Measurements from ENCODE around the gene SLC7A1.

The SLC7A1 gene

DNA sequence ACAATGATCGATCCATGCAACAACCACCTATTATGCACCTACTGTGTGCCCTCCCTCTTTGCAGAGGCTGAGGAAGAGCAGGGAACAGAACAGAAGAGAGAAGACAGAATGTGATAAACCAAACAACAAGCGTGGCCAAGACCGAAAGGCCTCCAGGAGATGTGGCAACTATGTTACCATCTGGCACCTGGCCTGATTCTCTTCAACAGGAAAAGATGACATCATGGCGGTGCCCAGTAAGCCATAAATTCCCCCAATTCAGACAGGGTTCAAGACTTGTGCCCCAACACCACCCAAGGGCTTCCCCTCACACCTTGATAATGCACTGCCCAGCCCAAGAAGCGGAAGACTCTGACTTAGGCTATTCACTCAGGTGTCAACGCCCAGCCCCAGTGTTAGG lies 44.3 kb downstream of the SLC7A1 start:
- no peak for DNase-seq

DNA sequence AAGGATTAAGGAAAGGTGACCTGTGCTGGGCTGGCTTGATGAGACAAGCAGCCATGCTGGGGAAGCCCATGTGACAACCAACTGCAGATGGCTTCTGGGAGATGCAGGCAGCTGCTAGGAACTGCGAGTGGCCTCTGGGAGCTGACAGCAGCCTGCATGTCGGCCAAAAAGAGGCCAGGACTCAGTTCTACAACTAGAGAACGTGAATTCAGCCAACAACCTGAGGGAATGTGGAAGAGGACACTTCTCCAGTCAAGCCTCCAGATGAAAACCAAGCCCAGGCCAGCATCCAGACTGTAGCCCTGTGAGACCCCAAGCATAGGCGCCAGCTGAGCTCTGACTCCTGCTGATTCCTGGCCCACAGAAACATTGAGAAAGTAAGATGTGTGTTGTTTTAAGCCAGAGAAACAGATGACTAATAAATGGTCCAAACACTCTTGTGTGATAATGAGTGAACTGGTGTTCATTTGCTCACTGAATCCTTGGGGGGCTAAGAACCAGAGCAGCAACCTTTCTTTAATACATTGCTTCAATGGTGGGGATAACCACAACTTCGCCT lies 45.0 kb downstream of the SLC7A1 start:
- DNase-seq: no peak

GRCh38 chr13:29548722-29549121 lies 46.8 kb downstream of the SLC7A1 start:
- no peak for DNase-seq

DNA sequence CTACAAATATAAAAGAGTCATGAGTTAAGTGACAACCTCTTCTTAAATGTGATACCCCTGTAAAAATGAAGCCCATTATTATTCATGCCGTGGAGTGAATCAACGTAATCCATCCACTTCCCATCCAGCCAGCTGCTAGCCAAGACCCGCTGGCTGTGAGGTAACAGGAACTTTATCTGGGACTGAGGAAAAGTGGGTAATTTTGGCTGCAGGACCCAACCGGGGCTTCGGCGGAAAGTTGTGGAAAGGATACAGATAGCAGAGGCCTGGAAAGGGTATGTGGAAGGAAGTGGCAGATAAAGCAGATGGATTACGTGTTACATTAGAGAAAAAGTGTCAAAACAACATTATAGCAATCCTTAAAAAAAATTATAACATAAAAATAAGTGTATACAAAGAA lies 48.3 kb downstream of the SLC7A1 start:
- no peak for DNase-seq

DNA sequence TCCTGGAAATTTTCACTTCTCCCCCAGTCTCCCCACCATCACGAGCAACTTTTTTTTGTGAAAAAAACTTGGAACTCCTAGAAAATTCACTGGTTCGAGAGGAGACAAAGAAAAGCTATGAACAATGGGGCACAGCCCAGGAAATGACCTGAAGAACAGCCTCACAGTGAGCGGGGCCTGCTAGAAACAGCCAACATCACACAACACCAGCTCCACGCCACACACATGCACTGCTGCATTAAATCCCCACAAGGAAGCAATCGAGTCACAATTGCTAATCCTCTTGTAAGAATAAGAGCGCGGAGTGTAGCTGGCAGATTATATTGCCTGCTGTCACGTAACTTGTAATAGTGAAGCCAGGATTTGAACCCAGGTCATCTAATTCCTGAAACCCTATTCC lies 48.8 kb downstream of the SLC7A1 start:
- no peak for DNase-seq

DNA sequence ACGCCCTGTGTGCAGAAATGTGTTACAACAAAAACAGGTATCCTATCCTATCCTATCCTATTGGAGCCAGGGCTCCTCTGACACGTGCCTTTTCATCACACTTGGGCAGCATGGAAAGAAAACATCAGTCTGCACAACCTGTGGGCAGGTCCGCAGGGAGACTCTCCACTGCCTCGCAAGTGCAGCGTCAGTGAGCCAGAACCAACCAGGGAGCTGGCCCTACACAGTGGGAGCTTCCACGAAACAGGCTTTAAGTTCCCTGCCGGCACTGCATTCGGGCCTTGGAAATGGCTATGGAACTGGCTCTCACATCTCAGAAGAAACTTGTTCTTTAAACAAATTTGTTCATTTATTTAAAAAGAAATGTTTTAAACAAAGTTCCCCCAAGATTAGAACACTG lies 49.5 kb downstream of the SLC7A1 start:
- DNase-seq: no peak

- peak in 1 of 2 donors; percentile 15 for DNase-seq
These were observed 52.0 kb downstream of the SLC7A1 start for GRCh38 chr13:29543230-29544215.

- DNase-seq: no peak
These were observed 53.1 kb downstream of the SLC7A1 start for GRCh38 chr13:29542381-29542780.

GRCh38 chr13:29541400-29541799 lies 54.1 kb downstream of the SLC7A1 start:
- no peak for DNase-seq

GRCh38 chr13:29540799-29541198 lies 54.7 kb downstream of the SLC7A1 start:
- DNase-seq: no peak

- no peak for DNase-seq
These were observed 55.2 kb downstream of the SLC7A1 start for GRCh38 chr13:29540334-29540733.

- DNase-seq: no peak
These were observed 55.6 kb downstream of the SLC7A1 start for GRCh38 chr13:29539856-29540255.

DNA sequence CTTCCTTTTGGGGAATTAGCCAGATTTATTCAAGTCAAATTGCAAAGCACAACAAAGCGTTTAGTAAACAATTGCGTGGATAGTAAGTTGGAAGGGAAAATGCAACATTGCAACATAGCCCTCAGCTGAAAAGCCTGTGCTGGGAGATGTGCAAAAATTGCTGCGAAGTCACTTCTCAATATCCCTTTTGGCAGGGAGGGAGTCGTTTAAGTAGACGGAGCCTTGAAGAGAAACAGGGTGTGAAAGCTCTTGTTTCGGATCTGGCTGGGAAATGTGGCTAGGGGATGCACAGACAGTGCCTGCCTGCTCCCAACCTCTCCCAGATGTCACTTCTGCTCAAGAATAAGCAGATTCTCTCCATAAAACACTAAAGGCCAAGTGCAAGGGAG lies 56.8 kb downstream of the SLC7A1 start:
- no peak for DNase-seq

DNA sequence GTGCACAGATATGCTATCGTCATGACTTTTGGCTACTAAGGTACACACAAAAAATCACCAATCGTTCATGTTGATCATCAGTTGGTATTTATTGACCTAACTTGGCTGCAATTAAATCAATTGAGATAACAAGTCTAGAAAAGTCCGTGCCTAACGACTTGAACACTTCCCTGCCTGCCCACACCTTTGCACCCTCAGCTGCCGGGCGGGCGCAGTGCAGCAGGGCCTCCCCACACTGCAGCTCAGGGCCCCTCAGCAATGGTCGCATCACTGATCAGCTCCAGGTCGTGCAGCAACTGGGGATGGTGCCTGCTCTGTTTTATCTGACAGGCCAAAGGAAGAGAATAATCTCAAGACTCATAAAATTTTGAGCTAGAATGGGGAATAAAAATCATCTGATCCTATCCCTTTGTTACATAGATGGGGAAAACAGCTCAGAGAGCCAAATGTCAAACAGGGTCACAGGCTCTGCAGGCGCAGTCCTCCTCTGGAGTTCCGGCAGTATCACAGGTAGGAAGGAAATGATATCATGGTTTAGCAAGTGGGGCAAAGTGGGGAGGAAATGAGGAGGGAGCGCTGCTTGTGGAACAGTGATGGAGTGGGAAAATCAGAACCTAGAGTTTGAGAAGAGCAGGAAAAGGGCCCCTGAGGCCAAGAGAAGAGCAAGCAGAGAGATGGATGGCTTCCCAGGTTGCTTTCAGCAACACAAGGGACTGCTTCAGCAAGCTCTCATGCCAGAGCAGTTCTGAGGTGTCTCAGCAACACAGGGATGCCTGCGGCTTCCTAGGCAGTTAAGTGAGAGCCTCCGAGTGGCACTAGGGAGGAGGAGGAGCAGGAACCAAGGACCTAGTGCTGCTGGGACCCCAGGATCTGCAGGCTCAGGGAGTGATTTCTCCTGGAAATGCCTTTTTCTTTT lies 57.5 kb downstream of the SLC7A1 start:
- DNase-seq: no peak

DNA sequence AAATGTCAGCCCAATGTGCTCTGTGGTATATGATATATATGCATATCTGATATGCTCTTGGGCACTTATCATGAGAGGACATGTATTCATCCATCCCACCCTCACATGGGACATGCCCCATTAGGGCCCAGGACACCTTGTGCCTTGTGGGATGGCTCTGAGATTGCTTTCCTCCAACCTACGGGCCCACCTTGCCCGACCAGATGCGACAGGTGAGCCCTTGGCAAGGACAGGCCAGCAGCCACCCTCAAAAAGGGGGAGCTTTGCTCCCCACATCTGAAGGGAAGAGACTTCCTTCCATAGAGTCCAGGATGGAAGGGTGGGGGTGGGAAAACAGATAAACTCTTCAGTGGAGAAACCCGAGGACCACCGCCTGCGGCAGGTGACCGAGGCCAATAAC lies 58.6 kb downstream of the SLC7A1 start:
- no peak for DNase-seq

- DNase-seq: no peak
These were observed 59.5 kb downstream of the SLC7A1 start for GRCh38 chr13:29535663-29536655.

- no peak for DNase-seq
These were observed 61.4 kb downstream of the SLC7A1 start for GRCh38 chr13:29534083-29534482.

DNA sequence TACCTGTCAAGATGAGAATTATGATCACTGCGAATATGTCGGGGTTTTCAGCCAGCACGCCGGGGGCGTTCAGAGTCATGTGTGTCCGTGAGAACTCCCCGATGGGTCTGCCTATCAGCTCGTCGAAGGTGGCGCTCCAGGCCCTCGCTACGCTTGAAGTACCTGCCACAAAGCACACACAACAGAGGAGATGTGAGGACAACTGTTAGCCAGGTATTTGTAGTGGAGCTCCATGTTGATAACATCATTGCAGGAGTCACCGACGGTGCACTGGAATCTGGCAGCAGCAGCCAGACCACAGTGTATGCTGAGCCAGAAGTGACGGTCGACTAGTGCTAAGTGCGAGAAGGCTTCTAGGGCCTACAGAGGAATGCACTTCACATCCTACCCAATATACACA lies 62.7 kb downstream of the SLC7A1 start:
- DNase-seq: no peak

GRCh38 chr13:29532116-29532515 lies 63.4 kb downstream of the SLC7A1 start:
- no peak for DNase-seq

GRCh38 chr13:29530901-29531300 lies 64.6 kb downstream of the SLC7A1 start:
- DNase-seq: no peak

DNA sequence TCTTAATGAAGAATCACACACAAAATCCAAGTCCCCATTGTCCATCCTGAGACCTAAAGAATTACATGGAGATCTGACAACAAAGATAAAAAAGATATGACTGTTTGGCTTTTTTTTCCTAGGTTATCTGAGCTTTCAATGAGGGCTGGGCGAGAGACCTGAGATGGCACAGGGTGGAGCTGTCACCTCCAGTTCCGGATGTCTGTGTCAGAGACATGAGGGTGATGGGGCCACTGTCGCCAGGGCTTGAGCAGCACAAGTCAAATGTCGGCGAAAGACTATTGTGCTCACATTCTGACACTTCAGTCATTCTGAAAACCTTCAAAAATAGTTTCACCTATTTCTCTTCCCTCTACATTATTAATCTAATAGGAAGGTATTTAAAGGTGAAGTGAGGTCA lies 65.7 kb downstream of the SLC7A1 start:
- DNase-seq: no peak

GRCh38 chr13:29527916-29528315 lies 67.6 kb downstream of the SLC7A1 start:
- no peak for DNase-seq

Measured in inflammatory macrophage (primary cell).